GM12801 (cell line): ENCODE measurements around the gene KLK14.

Experiments used
- TF ChIP-seq, protein P1 (sequence below): IDR thresholded peaks from one replicate; pipeline ENCODE4 v1.5.1; 2011; ENCODE audit warnings: control low read depth; ENCODE audit not compliant: insufficient read length; ENCODE audit errors: extremely low read depth

KLK14 gene

DNA sequence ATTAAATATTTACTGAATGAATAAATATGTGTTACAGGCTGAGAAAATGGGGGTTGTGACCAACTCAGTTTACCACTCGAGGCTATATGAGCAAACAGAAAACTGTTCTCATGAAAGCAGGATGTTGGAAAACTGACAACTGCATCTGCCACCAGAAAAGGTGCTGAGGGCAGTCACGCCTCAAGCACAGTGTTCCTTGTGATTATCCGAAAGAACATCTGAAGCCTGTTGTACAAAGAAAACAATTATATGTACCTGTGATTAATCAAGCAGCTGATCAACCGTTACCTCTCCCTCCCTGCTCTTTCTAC is 11.6 kb downstream of the KLK14 start:
- TF ChIP-seq, protein P1, sequence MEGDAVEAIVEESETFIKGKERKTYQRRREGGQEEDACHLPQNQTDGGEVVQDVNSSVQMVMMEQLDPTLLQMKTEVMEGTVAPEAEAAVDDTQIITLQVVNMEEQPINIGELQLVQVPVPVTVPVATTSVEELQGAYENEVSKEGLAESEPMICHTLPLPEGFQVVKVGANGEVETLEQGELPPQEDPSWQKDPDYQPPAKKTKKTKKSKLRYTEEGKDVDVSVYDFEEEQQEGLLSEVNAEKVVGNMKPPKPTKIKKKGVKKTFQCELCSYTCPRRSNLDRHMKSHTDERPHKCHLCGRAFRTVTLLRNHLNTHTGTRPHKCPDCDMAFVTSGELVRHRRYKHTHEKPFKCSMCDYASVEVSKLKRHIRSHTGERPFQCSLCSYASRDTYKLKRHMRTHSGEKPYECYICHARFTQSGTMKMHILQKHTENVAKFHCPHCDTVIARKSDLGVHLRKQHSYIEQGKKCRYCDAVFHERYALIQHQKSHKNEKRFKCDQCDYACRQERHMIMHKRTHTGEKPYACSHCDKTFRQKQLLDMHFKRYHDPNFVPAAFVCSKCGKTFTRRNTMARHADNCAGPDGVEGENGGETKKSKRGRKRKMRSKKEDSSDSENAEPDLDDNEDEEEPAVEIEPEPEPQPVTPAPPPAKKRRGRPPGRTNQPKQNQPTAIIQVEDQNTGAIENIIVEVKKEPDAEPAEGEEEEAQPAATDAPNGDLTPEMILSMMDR, result no peak

DNA sequence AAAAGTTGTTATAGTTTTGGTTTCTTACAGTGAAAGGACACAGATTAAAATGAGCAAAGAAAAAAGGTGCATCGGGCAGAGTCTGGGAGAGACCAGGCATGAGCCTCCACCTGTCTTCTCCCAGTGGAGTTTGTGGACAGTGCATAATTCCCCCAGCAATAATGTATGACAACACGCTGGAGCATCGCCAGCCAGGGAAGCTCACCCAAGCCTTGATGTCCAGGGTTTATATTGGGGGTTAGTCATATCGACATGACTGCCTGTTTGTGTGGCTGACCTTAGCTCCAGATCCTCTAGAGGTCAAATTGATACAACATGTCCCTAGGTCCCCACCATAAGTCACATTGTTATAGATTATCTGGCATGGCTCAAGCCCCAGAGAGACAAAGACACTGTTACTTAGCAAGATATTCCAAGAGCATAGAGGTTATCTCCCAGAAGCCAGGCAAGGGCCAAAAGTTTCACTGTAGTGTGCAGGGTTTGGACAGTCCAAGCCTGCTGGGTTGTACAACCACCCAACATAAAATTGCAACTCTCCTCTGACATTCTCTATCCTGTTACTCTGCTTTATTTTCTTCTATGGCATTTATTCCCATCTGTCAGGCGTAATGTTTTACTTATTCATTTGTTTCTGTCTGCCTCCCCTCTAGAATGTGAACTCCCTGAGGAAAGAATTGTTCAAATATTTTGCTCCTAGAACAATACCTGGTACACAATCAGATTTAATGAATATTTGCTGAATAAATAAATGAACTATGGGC is 12.2 kb downstream of the KLK14 start:
- TF ChIP-seq, protein P1, result no peak

DNA sequence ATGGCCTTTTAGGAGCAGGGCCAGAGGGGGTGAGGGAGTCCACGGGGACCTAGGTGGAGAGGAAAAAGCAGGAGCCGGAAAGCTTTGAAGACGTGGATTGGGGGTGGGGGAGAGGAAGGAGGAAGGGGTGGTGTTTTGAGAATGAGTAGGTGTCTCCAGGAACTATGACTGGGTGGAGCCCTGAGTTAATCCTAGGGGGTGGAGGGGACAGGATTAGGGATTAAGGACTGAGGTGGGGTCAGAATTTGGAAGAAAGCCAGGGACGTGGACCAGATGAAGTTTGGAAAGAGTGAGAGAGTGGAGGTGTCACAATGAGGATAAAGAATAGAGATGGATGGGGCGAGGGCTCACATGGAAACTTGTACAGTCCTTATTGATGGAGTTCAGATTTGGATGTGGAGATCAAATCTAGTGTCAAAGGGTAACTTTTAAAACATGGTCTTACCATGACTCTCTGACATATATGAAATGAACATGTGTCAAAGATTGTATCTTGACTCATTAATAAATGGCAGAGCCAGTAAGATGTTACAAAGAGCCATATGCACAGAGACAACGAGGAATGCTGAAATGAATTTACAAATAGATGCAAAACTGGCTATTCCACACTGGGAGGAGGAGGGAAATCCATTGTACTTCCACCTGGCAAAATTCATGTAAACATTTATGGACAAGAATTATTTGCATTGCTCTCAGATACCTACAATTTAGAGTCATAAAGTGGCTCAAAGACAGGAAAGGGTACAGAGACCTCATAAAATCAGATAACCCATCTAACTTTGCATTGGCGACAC is 16.1 kb downstream of the KLK14 start:
- TF ChIP-seq, protein P1, result no peak

DNA sequence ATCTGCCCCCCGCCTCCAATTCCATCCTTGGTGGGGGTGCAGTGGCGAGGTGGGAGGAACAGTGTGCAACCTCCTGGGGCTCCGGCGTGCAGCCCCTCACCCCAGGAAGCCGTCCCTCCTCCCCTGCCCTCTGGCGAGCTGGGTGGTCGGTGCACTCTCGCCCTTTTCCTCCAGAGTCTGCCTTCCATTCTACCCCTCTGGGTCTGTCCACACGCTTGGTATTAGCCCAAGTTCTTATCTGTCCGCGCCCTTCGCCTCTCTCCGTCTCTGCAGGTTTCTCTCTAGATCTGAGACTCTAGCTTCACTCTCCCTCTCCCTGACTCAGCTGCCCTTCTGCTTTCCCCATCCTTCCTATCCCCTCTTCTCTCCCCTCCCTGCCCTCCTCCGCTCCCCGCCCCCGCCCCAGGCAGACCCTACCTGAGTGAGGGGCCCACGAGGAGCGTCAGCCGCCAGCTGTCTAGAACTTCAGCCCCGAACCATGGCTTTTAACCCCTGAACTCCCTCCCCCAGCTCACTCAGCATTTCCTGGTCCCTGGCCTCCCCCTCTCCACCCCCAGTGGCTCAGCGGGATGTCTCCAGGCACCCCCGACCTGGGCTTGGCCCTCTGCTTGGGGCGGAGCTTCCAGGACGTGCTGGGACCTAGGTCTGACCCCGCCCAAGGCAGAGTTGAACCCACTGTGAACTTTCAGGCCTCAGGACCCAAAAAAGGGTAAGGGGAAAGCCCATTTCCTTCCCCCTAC is 17.3 kb downstream of the KLK14 start:
- TF ChIP-seq, protein P1, result no peak

DNA sequence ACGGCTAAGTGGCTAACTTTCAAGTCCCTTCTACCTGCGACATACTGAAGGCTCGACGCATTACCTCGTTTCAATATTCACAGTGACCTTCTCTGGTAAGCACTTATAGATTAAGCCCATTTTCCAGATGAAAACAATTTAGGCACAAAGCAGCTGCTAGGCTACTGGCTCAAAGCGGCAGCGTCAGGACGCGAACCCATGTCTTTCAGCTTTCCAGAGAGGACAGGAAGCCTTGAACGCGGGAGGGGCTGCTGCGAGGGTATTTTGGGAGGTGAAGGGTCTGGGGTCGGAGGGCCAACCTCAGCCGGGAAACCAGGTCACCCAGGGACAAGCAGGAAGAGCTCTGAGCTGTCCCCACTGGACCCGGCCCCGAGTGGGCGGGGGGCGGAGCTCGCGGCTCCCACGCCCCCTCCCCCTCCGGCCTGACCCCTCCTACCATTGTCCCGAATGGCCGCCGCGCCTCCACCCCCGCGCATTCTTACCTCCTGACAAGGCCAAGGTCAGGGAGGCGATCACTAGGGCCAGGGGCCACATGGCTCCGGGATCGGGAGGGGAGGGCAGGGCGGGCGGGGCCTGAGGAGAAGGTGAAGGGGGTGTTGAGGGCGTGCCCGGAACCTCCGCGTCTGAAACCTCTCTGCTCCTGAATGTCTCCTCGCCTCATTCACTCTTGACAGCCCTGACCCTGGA is 18.0 kb downstream of the KLK14 start, which contains the start of gene KLK13:
Gene KLK13 (minus strand): TSS at position 559 of the 687 bp plus-strand sequence. CDS start 25 bp downstream, at position 534.
- TF ChIP-seq, protein P1, result no peak

DNA sequence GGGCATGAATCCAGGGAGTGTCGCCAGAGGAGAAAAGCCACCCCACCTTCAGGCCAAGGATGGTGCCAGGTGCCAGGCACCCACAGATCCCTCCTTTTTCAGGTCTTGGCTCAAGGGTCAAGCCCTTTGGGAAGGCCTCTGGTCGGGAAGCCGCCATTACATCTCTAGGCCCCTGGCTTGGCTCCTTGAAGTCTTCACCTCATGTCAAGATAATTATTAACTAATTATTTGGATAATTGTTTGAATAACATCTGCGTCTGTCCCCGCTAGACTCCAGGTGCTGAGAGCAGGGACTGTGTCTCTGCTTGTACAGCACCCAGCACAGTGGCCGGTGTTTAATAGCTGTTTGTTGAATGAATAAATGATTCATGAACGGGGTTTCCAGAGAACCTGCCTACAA is 19.0 kb downstream of the KLK14 start:
- TF ChIP-seq, protein P1, result no peak

DNA sequence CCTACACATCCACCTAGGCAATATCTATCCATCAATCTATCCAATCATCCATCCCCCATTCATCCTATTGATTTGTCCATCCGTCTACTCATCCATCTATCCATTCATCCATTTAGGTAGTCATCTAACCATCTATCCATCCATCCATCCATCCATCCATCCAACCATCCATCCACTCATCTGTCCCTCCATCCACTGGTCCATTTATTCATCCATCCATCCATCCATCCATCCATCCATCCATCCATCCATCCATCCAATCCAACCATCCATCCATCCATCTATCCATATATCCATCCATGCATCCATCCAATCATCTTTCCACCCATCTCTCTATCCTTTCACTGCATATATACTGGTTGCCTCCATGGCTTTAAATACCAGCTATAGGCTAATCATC is 21.7 kb downstream of the KLK14 start:
- TF ChIP-seq, protein P1, result no peak
